ENCODE measurements around the gene SCN9A.

The SCN9A gene

GRCh38 chr2:166270376-166270775 is 105.4 kb downstream of the SCN9A start:
- H3K27ac ChIP-seq (ENCODE audit: low read length, poor library complexity, severe bottlenecking): no peak overlapping the region

GRCh38 chr2:166269322-166269721 is 106.4 kb downstream of the SCN9A start:
- Histone ChIP-seq H2BK12ac (ENCODE audit: low read length in 2 of 2) (no peak overlapping the region), H3K27ac (ENCODE audit: low read length, poor library complexity, severe bottlenecking) (no peak overlapping the region), H3K79me1 (replicated peaks; ENCODE audit: low read length, poor library complexity, severe bottlenecking) (no peaks in the 10 kb centered on the region), H3K4me1 (ENCODE audit: control insufficient read depth, insufficient read depth, low read depth, low read length) (no peaks in the 10 kb centered on the region), H2BK15ac (ENCODE audit: low read depth, poor library complexity, severe bottlenecking) (no peak overlapping the region), H3K4me3 (ENCODE audit: insufficient read depth in 1 of 2, low read depth in 1 of 2, low read length in 2 of 2) (no peak overlapping the region), H2AFZ (ENCODE audit: low read depth, low read length) (no peak overlapping the region), H3K14ac (ENCODE audit: low read length in 2 of 2) (no peak overlapping the region), H3K9me3 (ENCODE audit: control insufficient read depth, low read length) (no peaks in the 10 kb centered on the region), H3K4ac (ENCODE audit: low read depth in 1 of 2, low read length in 2 of 2) (no peak overlapping the region), H2AK5ac (ENCODE audit: low read length, severe bottlenecking) (no peak overlapping the region), H3K27me3 (ENCODE audit: control insufficient read depth in 1 of 2, insufficient read depth in 1 of 2, low read length in 2 of 2) (no peaks in the 10 kb centered on the region), H4K8ac (ENCODE audit: low read length) (no peak overlapping the region), H3K4me2 (ENCODE audit: low read length, poor library complexity, severe bottlenecking) (no peak overlapping the region), H4K91ac (ENCODE audit: low read length) (no peak overlapping the region), H3K18ac (ENCODE audit: low read depth in 1 of 2, low read length in 2 of 2) (no peak overlapping the region), H2BK5ac (ENCODE audit: low read depth, low read length, poor library complexity, severe bottlenecking) (no peak overlapping the region), H3K23ac (ENCODE audit: low read length in 2 of 2) (no peak overlapping the region), H3K9ac (ENCODE audit: low read length) (no peak overlapping the region), H3K36me3 (ENCODE audit: control insufficient read depth in 1 of 2, insufficient read depth in 2 of 2, low read depth in 1 of 2, low read length in 2 of 2) (no peaks in the 10 kb centered on the region), H2BK120ac (ENCODE audit: low read depth, low read length) (no peak overlapping the region)
- DNase-seq: no peak

More at GRCh38 chr2:166270376-166270775, 105.4 kb downstream of the SCN9A start:
- Histone ChIP-seq H3K36me3 (ENCODE audit: control insufficient read depth in 1 of 2, insufficient read depth in 2 of 2, low read depth in 1 of 2, low read length in 2 of 2) (no peaks in the 10 kb centered on the region), H3K79me1 (replicated peaks; ENCODE audit: low read length, poor library complexity, severe bottlenecking) (no peaks in the 10 kb centered on the region), H3K23ac (ENCODE audit: low read length in 2 of 2) (no peak overlapping the region), H3K9me3 (ENCODE audit: control insufficient read depth, low read length) (no peaks in the 10 kb centered on the region), H3K4me1 (ENCODE audit: control insufficient read depth, insufficient read depth, low read depth, low read length) (no peaks in the 10 kb centered on the region), H4K91ac (ENCODE audit: low read length) (no peak overlapping the region), H2BK15ac (ENCODE audit: low read depth, poor library complexity, severe bottlenecking) (no peak overlapping the region), H3K14ac (ENCODE audit: low read length in 2 of 2) (no peak overlapping the region), H2AK5ac (ENCODE audit: low read length, severe bottlenecking) (no peak overlapping the region), H3K4me3 (ENCODE audit: insufficient read depth in 1 of 2, low read depth in 1 of 2, low read length in 2 of 2) (no peak overlapping the region), H3K18ac (ENCODE audit: low read depth in 1 of 2, low read length in 2 of 2) (no peak overlapping the region), H3K9ac (ENCODE audit: low read length) (no peak overlapping the region), H2BK5ac (ENCODE audit: low read depth, low read length, poor library complexity, severe bottlenecking) (no peak overlapping the region), H3K27me3 (ENCODE audit: control insufficient read depth in 1 of 2, insufficient read depth in 1 of 2, low read length in 2 of 2) (no peaks in the 10 kb centered on the region), H3K4ac (ENCODE audit: low read depth in 1 of 2, low read length in 2 of 2) (no peak overlapping the region), H4K8ac (ENCODE audit: low read length) (no peak overlapping the region), H2BK120ac (ENCODE audit: low read depth, low read length) (no peak overlapping the region), H2BK12ac (ENCODE audit: low read length in 2 of 2) (no peak overlapping the region), H2AFZ (ENCODE audit: low read depth, low read length) (no peak overlapping the region), H3K4me2 (ENCODE audit: low read length, poor library complexity, severe bottlenecking) (no peak overlapping the region)
- no CpG with 5 or more reads among the region's 6 CpGs for WGBS
- DNase-seq: no peak

- no peaks in the 10 kb centered on the region for H3K36me3 ChIP-seq (ENCODE audit: control insufficient read depth in 1 of 2, insufficient read depth in 2 of 2, low read depth in 1 of 2, low read length in 2 of 2)
- H2BK5ac ChIP-seq (ENCODE audit: low read depth, low read length, poor library complexity, severe bottlenecking): no peak overlapping the region
- no peaks in the 10 kb centered on the region for H3K79me1 ChIP-seq (replicated peaks; ENCODE audit: low read length, poor library complexity, severe bottlenecking)
- H2AFZ ChIP-seq (ENCODE audit: low read depth, low read length): no peak overlapping the region
- no peak overlapping the region for H4K8ac ChIP-seq (ENCODE audit: low read length)
- H2AK5ac ChIP-seq (ENCODE audit: low read length, severe bottlenecking): no peak overlapping the region
- no peaks in the 10 kb centered on the region for H3K9me3 ChIP-seq (ENCODE audit: control insufficient read depth, low read length)
- H3K4me3 ChIP-seq (ENCODE audit: insufficient read depth in 1 of 2, low read depth in 1 of 2, low read length in 2 of 2): no peak overlapping the region
- no peak overlapping the region for H3K4ac ChIP-seq (ENCODE audit: low read depth in 1 of 2, low read length in 2 of 2)
- H2BK15ac ChIP-seq (ENCODE audit: low read depth, poor library complexity, severe bottlenecking): no peak overlapping the region
- no peak overlapping the region for H2BK120ac ChIP-seq (ENCODE audit: low read depth, low read length)
- H3K23ac ChIP-seq (ENCODE audit: low read length in 2 of 2): no peak overlapping the region
- no peak overlapping the region for H4K91ac ChIP-seq (ENCODE audit: low read length)
- no peak overlapping the region for H3K4me2 ChIP-seq (ENCODE audit: low read length, poor library complexity, severe bottlenecking)
- no peak overlapping the region for H3K9ac ChIP-seq (ENCODE audit: low read length)
- H3K18ac ChIP-seq (ENCODE audit: low read depth in 1 of 2, low read length in 2 of 2): no peak overlapping the region
- H3K4me1 ChIP-seq (ENCODE audit: control insufficient read depth, insufficient read depth, low read depth, low read length): no peaks in the 10 kb centered on the region
- H3K27me3 ChIP-seq (ENCODE audit: control insufficient read depth in 1 of 2, insufficient read depth in 1 of 2, low read length in 2 of 2): no peaks in the 10 kb centered on the region
- no peak overlapping the region for H3K14ac ChIP-seq (ENCODE audit: low read length in 2 of 2)
- no peak overlapping the region for H2BK12ac ChIP-seq (ENCODE audit: low read length in 2 of 2)
- DNase-seq: no peak
- no peak overlapping the region for H3K27ac ChIP-seq (ENCODE audit: low read length, poor library complexity, severe bottlenecking)
Measured at GRCh38 chr2:166257859-166258258, 117.9 kb downstream of the SCN9A start.

DNA sequence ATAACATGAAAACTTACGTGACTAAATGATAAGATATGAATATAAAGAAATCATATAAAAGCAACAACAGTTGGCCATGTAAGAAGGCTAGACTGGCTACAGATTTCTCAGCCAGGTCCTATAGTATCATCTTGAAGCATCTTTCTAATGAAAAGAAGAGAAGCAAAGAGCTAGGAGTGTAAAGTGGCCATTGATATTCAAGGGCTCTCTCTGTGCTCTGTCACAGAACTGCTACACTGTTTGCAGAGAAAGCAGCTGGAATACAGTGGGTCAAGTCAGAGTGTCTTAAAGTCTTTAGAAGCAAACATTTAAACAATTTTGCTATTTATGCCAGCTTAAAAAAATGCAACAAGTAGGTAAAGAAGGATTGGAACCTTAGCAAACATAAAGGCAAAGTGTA is 118.8 kb downstream of the SCN9A start:
- H3K27me3 ChIP-seq (ENCODE audit: control insufficient read depth in 1 of 2, insufficient read depth in 1 of 2, low read length in 2 of 2): no peaks in the 10 kb centered on the region
- H3K36me3 ChIP-seq (ENCODE audit: control insufficient read depth in 1 of 2, insufficient read depth in 2 of 2, low read depth in 1 of 2, low read length in 2 of 2): no peaks in the 10 kb centered on the region
- no peak overlapping the region for H2BK5ac ChIP-seq (ENCODE audit: low read depth, low read length, poor library complexity, severe bottlenecking)
- H3K27ac ChIP-seq (ENCODE audit: low read length, poor library complexity, severe bottlenecking): no peak overlapping the region
- H3K18ac ChIP-seq (ENCODE audit: low read depth in 1 of 2, low read length in 2 of 2): no peak overlapping the region
- H3K9me3 ChIP-seq (ENCODE audit: control insufficient read depth, low read length): no peaks in the 10 kb centered on the region
- no peak overlapping the region for H4K8ac ChIP-seq (ENCODE audit: low read length)
- no peak overlapping the region for H3K4me2 ChIP-seq (ENCODE audit: low read length, poor library complexity, severe bottlenecking)
- H3K4me3 ChIP-seq (ENCODE audit: insufficient read depth in 1 of 2, low read depth in 1 of 2, low read length in 2 of 2): no peak overlapping the region
- no peak overlapping the region for H2AFZ ChIP-seq (ENCODE audit: low read depth, low read length)
- H2BK15ac ChIP-seq (ENCODE audit: low read depth, poor library complexity, severe bottlenecking): no peak overlapping the region
- WGBS: no CpG with 5 or more reads among the region's 1 CpG
- H3K14ac ChIP-seq (ENCODE audit: low read length in 2 of 2): no peak overlapping the region
- DNase-seq: no peak
- H3K4ac ChIP-seq (ENCODE audit: low read depth in 1 of 2, low read length in 2 of 2): no peak overlapping the region
- H2BK120ac ChIP-seq (ENCODE audit: low read depth, low read length): no peak overlapping the region
- H3K9ac ChIP-seq (ENCODE audit: low read length): no peak overlapping the region
- H4K91ac ChIP-seq (ENCODE audit: low read length): no peak overlapping the region
- no peak overlapping the region for H3K23ac ChIP-seq (ENCODE audit: low read length in 2 of 2)
- H3K4me1 ChIP-seq (ENCODE audit: control insufficient read depth, insufficient read depth, low read depth, low read length): no peaks in the 10 kb centered on the region
- H2AK5ac ChIP-seq (ENCODE audit: low read length, severe bottlenecking): no peak overlapping the region
- H3K79me1 ChIP-seq (replicated peaks; ENCODE audit: low read length, poor library complexity, severe bottlenecking): no peaks in the 10 kb centered on the region
- H2BK12ac ChIP-seq (ENCODE audit: low read length in 2 of 2): no peak overlapping the region

Measured in mesenchymal stem cell (in vitro differentiated cells and primary cell).